BJ (cell line): ENCODE data around the gene HRH4. TPM values are rescaled to one million over a fixed set of nuclear protein-coding genes. Genes with fewer than 3 reads are reported as not detected.

Source experiments
- CTCF ChIA-PET: fragments of 350-600 bp; formaldehyde crosslinking; extraction: SDS; loops from one replicate; lab custom pipeline; 2021; ENCODE audit warnings: antibody characterized with exemption, inconsistent platforms; lab: Yijun Ruan, JAX
- POLR2A ChIA-PET: fragments of 300-600 bp; sonication (Branson Sonifier 250); formaldehyde crosslinking; extraction: SDS; loops from one replicate; lab custom pipeline; 2021; ENCODE audit warnings: antibody characterized with exemption; lab: Charles Lee
- DNase-seq: peaks from one replicate; pipeline ENCODE4 v3.0.0-alpha.2; 2011; ENCODE audit warnings: low read depth
- H3K27me3 ChIP-seq: 2 replicates; pipeline ENCODE4 v1.6.0; 2011; ENCODE audit warnings: low read length; ENCODE audit not compliant: control insufficient read depth, insufficient read depth
- H3K36me3 ChIP-seq: 2 replicates; pipeline ENCODE4 v1.5.1; 2011; ENCODE audit warnings: low read length; ENCODE audit not compliant: control insufficient read depth, insufficient read depth
- H3K4me3 ChIP-seq: 2 replicates; pipeline ENCODE4 v1.5.1; 2011; ENCODE audit warnings: low read depth, mild to moderate bottlenecking, control low read depth, low read length
- polyA minus RNA-seq: library from RNA; depleted of rRNA, polyadenylated mRNA; stranded (reverse); fragments of >200 nt; gene quantifications from 2 replicates; pipeline ENCODE4 v1.2.3, GENCODE V29; 2011; rRNA and poly(A)+ RNA removed
- polyA plus RNA-seq: library from polyadenylated mRNA; depleted of rRNA; stranded (reverse); fragments of >200 nt; gene quantifications from 2 replicates; pipeline ENCODE4 v1.2.3, GENCODE V29; 2011; rRNA removed
- TF ChIP-seq, protein P1 (sequence below): IDR thresholded peaks from 2 replicates; pipeline ENCODE4 v1.5.1; 2011; ENCODE audit warnings: low read depth, mild to moderate bottlenecking, control low read depth, inconsistent platforms, low read length, moderate library complexity; ENCODE audit not compliant: insufficient read depth

Gene HRH4, protein sequence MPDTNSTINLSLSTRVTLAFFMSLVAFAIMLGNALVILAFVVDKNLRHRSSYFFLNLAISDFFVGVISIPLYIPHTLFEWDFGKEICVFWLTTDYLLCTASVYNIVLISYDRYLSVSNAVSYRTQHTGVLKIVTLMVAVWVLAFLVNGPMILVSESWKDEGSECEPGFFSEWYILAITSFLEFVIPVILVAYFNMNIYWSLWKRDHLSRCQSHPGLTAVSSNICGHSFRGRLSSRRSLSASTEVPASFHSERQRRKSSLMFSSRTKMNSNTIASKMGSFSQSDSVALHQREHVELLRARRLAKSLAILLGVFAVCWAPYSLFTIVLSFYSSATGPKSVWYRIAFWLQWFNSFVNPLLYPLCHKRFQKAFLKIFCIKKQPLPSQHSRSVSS
- polyA plus RNA-seq (0.05 TPM in 1 of 2 replicates, not detected in the other), polyA minus RNA-seq (not detected in 2 replicates)

DNA sequence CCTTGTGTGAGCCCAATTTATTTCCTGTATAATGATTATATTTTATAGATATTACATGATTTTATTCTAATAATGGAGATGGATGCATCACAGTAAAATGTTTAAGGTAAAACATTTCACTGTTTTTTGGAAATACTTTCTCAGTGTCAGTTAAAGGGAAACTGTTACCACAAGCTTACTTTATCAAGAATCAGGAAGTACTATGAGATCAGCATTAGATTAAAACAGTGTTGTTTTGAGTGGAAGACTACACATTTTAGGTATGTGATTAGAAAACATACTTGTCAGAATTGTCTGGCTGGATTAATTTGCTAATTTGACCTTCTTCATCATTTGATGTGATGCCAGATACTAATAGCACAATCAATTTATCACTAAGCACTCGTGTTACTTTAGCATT is at the start of gene HRH4:
Gene HRH4 (plus strand): TSS at position 250 of the 400 bp plus-strand sequence. CDS start 92 bp downstream, at position 342.
- H3K27me3 ChIP-seq, result no peaks in the 10 kb centered on the region
- TF ChIP-seq, protein P1, sequence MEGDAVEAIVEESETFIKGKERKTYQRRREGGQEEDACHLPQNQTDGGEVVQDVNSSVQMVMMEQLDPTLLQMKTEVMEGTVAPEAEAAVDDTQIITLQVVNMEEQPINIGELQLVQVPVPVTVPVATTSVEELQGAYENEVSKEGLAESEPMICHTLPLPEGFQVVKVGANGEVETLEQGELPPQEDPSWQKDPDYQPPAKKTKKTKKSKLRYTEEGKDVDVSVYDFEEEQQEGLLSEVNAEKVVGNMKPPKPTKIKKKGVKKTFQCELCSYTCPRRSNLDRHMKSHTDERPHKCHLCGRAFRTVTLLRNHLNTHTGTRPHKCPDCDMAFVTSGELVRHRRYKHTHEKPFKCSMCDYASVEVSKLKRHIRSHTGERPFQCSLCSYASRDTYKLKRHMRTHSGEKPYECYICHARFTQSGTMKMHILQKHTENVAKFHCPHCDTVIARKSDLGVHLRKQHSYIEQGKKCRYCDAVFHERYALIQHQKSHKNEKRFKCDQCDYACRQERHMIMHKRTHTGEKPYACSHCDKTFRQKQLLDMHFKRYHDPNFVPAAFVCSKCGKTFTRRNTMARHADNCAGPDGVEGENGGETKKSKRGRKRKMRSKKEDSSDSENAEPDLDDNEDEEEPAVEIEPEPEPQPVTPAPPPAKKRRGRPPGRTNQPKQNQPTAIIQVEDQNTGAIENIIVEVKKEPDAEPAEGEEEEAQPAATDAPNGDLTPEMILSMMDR, result no peak
- POLR2A ChIA-PET, result no interaction called here
- H3K4me3 ChIP-seq, result no peak within 1 kb of the TSS
- CTCF ChIA-PET, result interaction anchor here (0.6 to 2.2 kb wide), 5 partner anchors 10 to 29 kb away, joined by 3 to 11 read pairs (median 4); no protein-coding TSS in a partner anchor
- no peaks in the 10 kb centered on the region for H3K36me3 ChIP-seq
- no peak for DNase-seq

DNA sequence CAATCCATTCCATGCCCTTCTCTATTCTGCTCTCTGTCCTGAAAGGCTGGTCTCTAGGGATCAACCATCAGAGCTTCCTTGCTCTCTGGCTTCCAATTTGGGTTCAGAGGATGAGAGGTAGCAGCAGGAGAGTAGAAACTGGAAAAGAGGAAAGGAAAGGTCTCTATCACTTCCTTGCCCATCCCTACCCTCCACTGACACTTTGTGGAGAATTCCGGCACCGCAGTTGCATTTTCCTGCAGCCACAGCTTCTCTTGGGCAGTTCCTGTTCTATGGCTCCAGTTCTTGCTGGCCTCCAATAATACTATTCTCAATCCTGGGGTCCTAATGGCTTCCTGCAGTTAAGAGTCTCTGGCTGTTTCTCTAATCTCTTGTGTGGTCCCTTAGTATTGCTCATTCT is 47.3 kb upstream of the HRH4 start:
- DNase-seq, result no peak
- H3K27me3 ChIP-seq, result peaks cover 15% of the 10 kb centered on the region
- H3K4me3 ChIP-seq, result no peak overlapping the region
- H3K36me3 ChIP-seq, result no peaks in the 10 kb centered on the region
- POLR2A ChIA-PET, result no interaction called here
- CTCF ChIA-PET, result interaction anchor here (0.6 to 6.6 kb wide), 10 partner anchors 9 to 267 kb away, joined by 3 to 81 read pairs (median 6); partner anchors contain the start of gene OSBPL1A
- TF ChIP-seq, protein P1, result peak; percentile 51

DNA sequence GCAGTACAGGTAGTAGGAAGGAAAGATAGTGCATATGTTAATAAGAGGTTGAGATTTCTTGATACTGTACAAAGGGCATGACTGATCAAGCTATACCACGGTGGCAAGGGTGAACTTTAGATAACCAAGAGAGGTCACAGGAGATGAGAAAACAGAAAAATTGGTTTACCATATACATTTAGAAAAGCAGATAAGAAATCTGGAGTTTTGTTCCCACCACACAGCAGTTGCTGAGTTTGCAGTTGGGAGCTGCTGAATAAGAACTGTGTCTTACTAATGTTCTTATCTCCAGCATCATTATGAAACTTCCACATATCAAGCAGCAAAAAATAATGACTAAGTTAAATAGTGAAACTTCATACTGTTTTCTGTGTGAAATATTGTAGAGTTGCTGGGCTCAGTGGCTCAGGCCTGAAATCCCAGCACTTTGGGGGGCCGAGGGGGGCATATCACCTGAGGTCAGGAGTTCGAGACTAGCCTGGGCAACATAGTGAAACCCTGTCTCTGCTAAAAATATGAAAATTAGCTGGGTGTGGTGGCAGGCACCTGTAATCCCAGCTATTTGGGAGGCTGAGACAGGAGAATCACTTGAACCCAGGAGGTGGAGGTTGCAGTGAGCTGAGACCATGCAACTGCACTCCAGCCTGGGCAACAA is 46.0 kb upstream of the HRH4 start:
- CTCF ChIA-PET, result interaction anchor here (1.0 to 6.6 kb wide), 6 partner anchors 9 to 237 kb away, joined by 4 to 81 read pairs (median 12); partner anchors contain the start of gene OSBPL1A
- POLR2A ChIA-PET, result interaction anchor here (0.7 kb wide), 1 partner anchor 68 kb away, joined by 3 read pairs; no protein-coding TSS in a partner anchor

DNA sequence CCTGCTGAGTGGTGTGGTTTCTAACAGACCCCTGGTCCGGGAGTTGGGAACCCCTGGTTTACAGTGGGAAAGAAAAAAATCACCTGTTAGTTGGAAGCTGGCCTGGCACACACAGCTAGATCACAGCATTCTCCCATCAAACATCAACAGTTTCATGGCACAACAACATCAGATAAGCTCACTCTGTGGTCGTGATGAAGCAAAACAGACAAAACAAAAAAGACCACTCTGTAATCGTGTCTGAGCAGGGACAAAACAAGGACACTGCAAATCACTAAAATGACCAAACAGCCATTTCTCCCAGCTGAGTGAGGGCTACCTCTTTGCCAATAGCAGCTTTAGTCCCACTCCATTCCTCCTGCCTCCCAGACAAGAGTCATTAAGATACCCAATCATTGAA is 43.0 kb upstream of the HRH4 start:
- Histone ChIP-seq H3K27me3 (peaks cover 12% of the 10 kb centered on the region), H3K36me3 (no peaks in the 10 kb centered on the region), H3K4me3 (no peak overlapping the region)
- POLR2A ChIA-PET, result no interaction called here
- no peak for DNase-seq
- CTCF ChIA-PET, result interaction anchor here (6.6 kb wide), 1 partner anchor 57 kb away, joined by 81 read pairs; no protein-coding TSS in a partner anchor
- TF ChIP-seq, protein P1, result no peak

More for the DNA sequence above, 46.0 kb upstream of the HRH4 start:
- no peak overlapping the region for H3K4me3 ChIP-seq
- H3K27me3 ChIP-seq, result peaks cover 12% of the 10 kb centered on the region
- TF ChIP-seq, protein P1, result no peak
- no peaks in the 10 kb centered on the region for H3K36me3 ChIP-seq
- no peak for DNase-seq

DNA sequence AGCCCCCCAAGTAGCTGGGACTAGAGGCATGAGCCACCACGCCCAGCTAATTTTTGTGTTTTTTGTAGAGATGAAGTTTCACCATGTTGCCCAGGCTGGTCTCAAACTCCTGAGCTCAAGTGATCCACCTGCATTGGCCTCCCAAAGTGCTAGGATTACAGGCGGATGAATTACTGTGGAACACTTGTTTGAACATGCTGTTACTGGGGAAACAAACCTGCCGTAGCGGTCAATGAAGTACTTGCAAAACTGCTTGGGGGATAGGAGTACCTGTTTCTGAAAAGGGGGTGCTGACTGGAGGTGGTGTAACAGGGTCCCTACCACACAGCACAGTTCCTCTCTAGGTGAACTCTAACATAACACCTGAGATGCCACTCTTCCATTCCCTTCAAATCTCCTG is 39.9 kb upstream of the HRH4 start:
- ChIA-PET POLR2A (no interaction called here), CTCF (no interaction called here)
- Histone ChIP-seq H3K4me3 (no peak overlapping the region), H3K36me3 (no peaks in the 10 kb centered on the region), H3K27me3 (peaks cover 10% of the 10 kb centered on the region)
- no peak for DNase-seq
- TF ChIP-seq, protein P1, result no peak
